Activated gamma-delta T cell treated with Interleukin-2 at 50 U/mL for 16 hours (primary cell): Measurements from ENCODE around the gene KRT81.

ENCODE experiments used
- DNase-seq: peaks from one replicate; pipeline ENCODE4 v3.0.0-alpha.2; 2020

The KRT81 gene

GRCh38 chr12:52238207-52238840, 53.0 kb downstream of the KRT81 start:
- no peak for DNase-seq

GRCh38 chr12:52236386-52237050, 54.8 kb downstream of the KRT81 start:
- no peak for DNase-seq
